HG03571 (cell line): ENCODE results near the gene MSANTD1.

Experiments used
- ATAC-seq: cut with Tn5 transposase; IDR thresholded peaks from one replicate; pipeline ENCODE4 v1.9.1; 2021; ENCODE audit not compliant: unreplicated experiment

Gene MSANTD1

GRCh38 chr4:3215733-3216132 lies 33.2 kb upstream of the MSANTD1 start:
- no peak for ATAC-seq

GRCh38 chr4:3217266-3217665 lies 31.7 kb upstream of the MSANTD1 start:
- no peak for ATAC-seq

GRCh38 chr4:3217771-3218170 lies 31.2 kb upstream of the MSANTD1 start:
- no peak for ATAC-seq

GRCh38 chr4:3218824-3219760 lies 29.9 kb upstream of the MSANTD1 start:
- ATAC-seq = no peak

- ATAC-seq = no peak
These were observed 29.0 kb upstream of the MSANTD1 start for GRCh38 chr4:3219761-3220475.

GRCh38 chr4:3220476-3221183 lies 28.3 kb upstream of the MSANTD1 start:
- no peak for ATAC-seq

GRCh38 chr4:3221184-3221494 lies 27.8 kb upstream of the MSANTD1 start:
- no peak for ATAC-seq

- no peak for ATAC-seq
These were observed 27.0 kb upstream of the MSANTD1 start for GRCh38 chr4:3221996-3222395.

- no peak for ATAC-seq
These were observed 25.6 kb upstream of the MSANTD1 start for GRCh38 chr4:3223346-3223745.

GRCh38 chr4:3223956-3224748 lies 24.8 kb upstream of the MSANTD1 start:
- ATAC-seq = no peak

GRCh38 chr4:3225071-3225850 lies 23.7 kb upstream of the MSANTD1 start:
- ATAC-seq = no peak

GRCh38 chr4:3225936-3226335 lies 23.0 kb upstream of the MSANTD1 start:
- ATAC-seq = no peak

- ATAC-seq = no peak
These were observed 22.5 kb upstream of the MSANTD1 start for GRCh38 chr4:3226467-3226866.

GRCh38 chr4:3226944-3227343 lies 22.0 kb upstream of the MSANTD1 start:
- ATAC-seq = no peak

GRCh38 chr4:3227878-3228675 lies 20.9 kb upstream of the MSANTD1 start:
- no peak for ATAC-seq

GRCh38 chr4:3228881-3229280 lies 20.1 kb upstream of the MSANTD1 start:
- no peak for ATAC-seq

- ATAC-seq = no peak
These were observed 19.6 kb upstream of the MSANTD1 start for GRCh38 chr4:3229328-3229727.

- ATAC-seq = no peak
These were observed 19.0 kb upstream of the MSANTD1 start for GRCh38 chr4:3229964-3230363.

GRCh38 chr4:3231471-3231870 lies 17.5 kb upstream of the MSANTD1 start:
- ATAC-seq = no peak
